GM18505 (cell line): Measurements from ENCODE around the gene COX5B.
"Not testable (repeated sequence)": the region's sequence is repeated elsewhere in the genome, so short reads cannot be mapped to it uniquely, and the experiment has no call there.

Source experiments
- ATAC-seq: cut with Tn5 transposase; IDR thresholded peaks from one replicate; pipeline ENCODE4 v1.9.1; 2021; ENCODE audit not compliant: unreplicated experiment
- POLR2A ChIP-seq: IDR thresholded peaks from 4 replicates; pipeline ENCODE4 v1.6.1; 2011; ENCODE audit warnings: borderline replicate concordance; ENCODE audit not compliant: insufficient read depth, insufficient read length; ENCODE audit errors: extremely low read depth

Gene COX5B

GRCh38 chr2:97673182-97673914, 27.5 kb downstream of the COX5B start:
- TF ChIP-seq POLR2A: no peak
- ATAC-seq: no peak

- no peak for TF ChIP-seq POLR2A
- ATAC-seq: no peak
These were observed 28.0 kb downstream of the COX5B start for GRCh38 chr2:97673915-97674283.

GRCh38 chr2:97675430-97676113, 29.7 kb downstream of the COX5B start:
- ATAC-seq: no peak
- TF ChIP-seq POLR2A: no peak

- ATAC-seq: no peak
- no peak for TF ChIP-seq POLR2A
These were observed 30.8 kb downstream of the COX5B start for GRCh38 chr2:97676620-97677019.

- TF ChIP-seq POLR2A: no peak
- ATAC-seq: no peak
These were observed 31.6 kb downstream of the COX5B start for GRCh38 chr2:97677480-97677879.

- TF ChIP-seq POLR2A: no peak
- no peak for ATAC-seq
These were observed 32.4 kb downstream of the COX5B start for GRCh38 chr2:97678298-97678697.

GRCh38 chr2:97687235-97687634, 41.4 kb downstream of the COX5B start:
- not testable (repeated sequence) for ATAC-seq

GRCh38 chr2:97688062-97688827, 42.4 kb downstream of the COX5B start:
- ATAC-seq: no peak

GRCh38 chr2:97691166-97691565, 45.3 kb downstream of the COX5B start:
- no peak for TF ChIP-seq POLR2A

More at GRCh38 chr2:97688062-97688827, 42.4 kb downstream of the COX5B start:
- no peak for TF ChIP-seq POLR2A

GRCh38 chr2:97693476-97693875, 47.6 kb downstream of the COX5B start:
- TF ChIP-seq POLR2A: no peak
- ATAC-seq: no peak

More at GRCh38 chr2:97691166-97691565, 45.3 kb downstream of the COX5B start:
- ATAC-seq: no peak

- no peak for ATAC-seq
- TF ChIP-seq POLR2A: no peak
These were observed 49.9 kb downstream of the COX5B start for GRCh38 chr2:97695744-97696143.

GRCh38 chr2:97697252-97698235, 51.7 kb downstream of the COX5B start:
- peak; percentile 44 for ATAC-seq
- TF ChIP-seq POLR2A: no peak
